Mesenchymal stem cell (in vitro differentiated cells and primary cell): ENCODE measurements around the gene PLAC1.

Experiments used
- DNase-seq: peaks from one replicate; pipeline ENCODE4 v3.0.0-alpha.2; 2013
- H2AFZ ChIP-seq: one replicate; pipeline ENCODE4 v1.6.1; 2013; ENCODE audit warnings: low read depth, mild to moderate bottlenecking, control low read depth, inconsistent platforms, low read length, moderate library complexity
- H2AK5ac ChIP-seq: 2 replicates; pipeline ENCODE4 v1.6.1; 2013; ENCODE audit warnings: low read length, moderate library complexity, mild to moderate bottlenecking, inconsistent platforms; ENCODE audit not compliant: severe bottlenecking
- H2BK120ac ChIP-seq: one replicate; pipeline ENCODE4 v1.6.1; 2013; ENCODE audit warnings: low read depth, mild to moderate bottlenecking, inconsistent platforms, low read length, moderate library complexity
- H2BK12ac ChIP-seq, 2 experiments: one replicate each; pipeline ENCODE4 v1.6.1; 2013; ENCODE audit warnings: inconsistent platforms in 2 of 2, low read length in 2 of 2, mild to moderate bottlenecking in 2 of 2, moderate library complexity in 2 of 2, control low read depth in 1 of 2
- H2BK15ac ChIP-seq: one replicate; pipeline ENCODE4 v1.6.1; 2013; ENCODE audit warnings: mild to moderate bottlenecking, low read depth, inconsistent platforms; ENCODE audit not compliant: poor library complexity, severe bottlenecking
- H2BK5ac ChIP-seq: 2 replicates; pipeline ENCODE4 v1.6.1; 2013; ENCODE audit warnings: low read depth, mild to moderate bottlenecking, low read length, control low read depth, inconsistent platforms; ENCODE audit not compliant: poor library complexity, severe bottlenecking
- H3K14ac ChIP-seq, 2 experiments: one replicate each; pipeline ENCODE4 v1.6.1; 2013; ENCODE audit warnings: inconsistent platforms in 2 of 2, low read length in 2 of 2, control low read depth in 1 of 2, mild to moderate bottlenecking in 1 of 2, moderate library complexity in 1 of 2
- H3K18ac ChIP-seq, 2 experiments: one replicate each; pipeline ENCODE4 v1.6.1; 2013; ENCODE audit warnings: inconsistent platforms in 2 of 2, low read length in 2 of 2, control low read depth in 1 of 2, low read depth in 1 of 2, mild to moderate bottlenecking in 1 of 2
- H3K23ac ChIP-seq, 2 experiments: one replicate each; pipeline ENCODE4 v1.6.1; 2013; ENCODE audit warnings: inconsistent platforms in 2 of 2, low read length in 2 of 2, mild to moderate bottlenecking in 2 of 2, moderate library complexity in 2 of 2, control low read depth in 1 of 2
- H3K27ac ChIP-seq: 2 replicates; pipeline ENCODE4 v1.5.1; 2013; ENCODE audit warnings: mild to moderate bottlenecking, moderate library complexity, low read length, control low read depth, inconsistent platforms; ENCODE audit not compliant: poor library complexity, severe bottlenecking
- H3K27me3 ChIP-seq, 2 experiments: 2 replicates each; pipeline versions ENCODE4 v1.6.1 to v1.7.0; 2013; ENCODE audit warnings: low read length in 2 of 2, mild to moderate bottlenecking in 2 of 2, moderate library complexity in 2 of 2, control low read depth in 1 of 2, inconsistent platforms in 1 of 2; ENCODE audit not compliant: control insufficient read depth in 1 of 2, insufficient read depth in 1 of 2
- H3K36me3 ChIP-seq, 2 experiments: 2 replicates each; pipeline versions ENCODE4 v1.6.1 to v1.7.0; 2013; ENCODE audit warnings: low read length in 2 of 2, control low read depth in 1 of 2, inconsistent platforms in 1 of 2, low read depth in 1 of 2, mild to moderate bottlenecking in 1 of 2; ENCODE audit not compliant: insufficient read depth in 2 of 2, control insufficient read depth in 1 of 2
- H3K4ac ChIP-seq, 2 experiments: one replicate each; pipeline ENCODE4 v1.6.1; 2013; ENCODE audit warnings: inconsistent platforms in 2 of 2, low read length in 2 of 2, mild to moderate bottlenecking in 2 of 2, moderate library complexity in 2 of 2, control low read depth in 1 of 2, low read depth in 1 of 2
- H3K4me1 ChIP-seq: 2 replicates; pipeline ENCODE4 v1.6.1; 2013; ENCODE audit warnings: low read depth, low read length, control low read depth; ENCODE audit not compliant: control insufficient read depth, insufficient read depth
- H3K4me2 ChIP-seq: 2 replicates; pipeline ENCODE4 v1.6.1; 2013; ENCODE audit warnings: low read length, mild to moderate bottlenecking, inconsistent platforms; ENCODE audit not compliant: poor library complexity, severe bottlenecking
- H3K4me3 ChIP-seq, 2 experiments: 2 replicates each; pipeline versions ENCODE4 v1.5.1 to v1.7.0; 2013; ENCODE audit warnings: low read length in 2 of 2, mild to moderate bottlenecking in 2 of 2, control low read depth in 1 of 2, low read depth in 1 of 2; ENCODE audit not compliant: insufficient read depth in 1 of 2
- H3K79me1 ChIP-seq: replicated peaks from 2 replicates; pipeline ENCODE4 v1.6.1; 2013; ENCODE audit warnings: mild to moderate bottlenecking, control low read depth, low read length, inconsistent platforms; ENCODE audit not compliant: poor library complexity, severe bottlenecking
- H3K9ac ChIP-seq: 2 replicates; pipeline ENCODE4 v1.7.0; 2013; ENCODE audit warnings: mild to moderate bottlenecking, low read length, moderate library complexity
- H3K9me3 ChIP-seq: 2 replicates; pipeline ENCODE4 v1.7.0; 2013; ENCODE audit warnings: mild to moderate bottlenecking, low read length; ENCODE audit not compliant: control insufficient read depth
- H4K8ac ChIP-seq: one replicate; pipeline ENCODE4 v1.6.1; 2013; ENCODE audit warnings: inconsistent platforms, mild to moderate bottlenecking, low read length, moderate library complexity
- H4K91ac ChIP-seq: one replicate; pipeline ENCODE4 v1.6.1; 2013; ENCODE audit warnings: mild to moderate bottlenecking, low read length, inconsistent platforms
- WGBS: methylation state at CpG from one replicate; pipeline ENCODE4 v1.1.7; 2013; ENCODE audit warnings: mixed read lengths; 5-methylcytosine and 5-hydroxymethylcytosine counted together

PLAC1 gene

DNA sequence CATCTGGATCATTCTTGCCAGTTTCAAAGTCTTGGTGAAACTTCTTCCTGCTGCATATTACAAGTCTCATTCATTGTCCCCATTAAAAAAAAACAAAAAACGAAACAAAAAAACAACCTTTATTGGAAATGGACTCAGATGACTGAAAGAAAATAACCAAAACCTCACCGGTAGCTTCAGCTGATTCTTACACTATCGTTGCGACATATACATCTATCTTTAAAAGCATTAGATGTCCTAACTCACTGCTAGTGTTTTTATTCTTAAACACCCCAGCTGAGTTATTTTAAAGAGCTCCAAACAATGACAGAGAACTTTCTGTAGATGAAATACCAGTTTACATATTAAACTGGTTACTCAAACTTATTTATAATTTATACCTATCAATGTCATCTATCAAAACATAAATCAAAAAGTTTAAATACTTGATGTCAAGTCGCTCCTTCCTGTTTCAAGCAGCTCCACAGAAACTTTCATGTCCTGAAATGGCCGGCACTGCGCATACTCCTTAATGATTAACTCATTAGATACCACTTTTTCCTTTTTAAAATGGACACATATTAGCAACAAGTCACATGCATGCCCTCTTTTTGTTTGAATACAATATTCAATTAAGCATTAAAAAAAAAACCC lies 111.1 kb downstream of the PLAC1 start:
- H2BK12ac ChIP-seq: no peak overlapping the region
- H2BK5ac ChIP-seq: no peak overlapping the region
- no peaks in the 10 kb centered on the region for H3K9me3 ChIP-seq
- no peak overlapping the region for H2AK5ac ChIP-seq
- DNase-seq: peak; percentile 59
- H4K91ac ChIP-seq: no peak overlapping the region
- H4K8ac ChIP-seq: no peak overlapping the region
- H3K4me2 ChIP-seq: no peak overlapping the region
- no peak overlapping the region for H2BK15ac ChIP-seq
- H3K14ac ChIP-seq: no peak overlapping the region
- H3K9ac ChIP-seq: peak overlapping the region; percentile 91
- peak overlapping the region in 1 of 2 experiments; percentile 79 for H3K4me3 ChIP-seq
- no peak overlapping the region for H3K27ac ChIP-seq
- H2BK120ac ChIP-seq: no peak overlapping the region
- no peak overlapping the region for H3K23ac ChIP-seq
- H3K36me3 ChIP-seq: peaks cover 6 to 21% of the 10 kb centered on the region in 2 experiments
- H3K79me1 ChIP-seq: peaks cover 7% of the 10 kb centered on the region
- H3K4ac ChIP-seq: no peak overlapping the region
- 15% methylated on average over 7 of the region's 7 CpGs for WGBS
- no peak overlapping the region for H2AFZ ChIP-seq
- H3K18ac ChIP-seq: no peak overlapping the region
- H3K4me1 ChIP-seq: peaks cover 14% of the 10 kb centered on the region
- H3K27me3 ChIP-seq: peaks cover 0 to 13% of the 10 kb centered on the region in 2 experiments

DNA sequence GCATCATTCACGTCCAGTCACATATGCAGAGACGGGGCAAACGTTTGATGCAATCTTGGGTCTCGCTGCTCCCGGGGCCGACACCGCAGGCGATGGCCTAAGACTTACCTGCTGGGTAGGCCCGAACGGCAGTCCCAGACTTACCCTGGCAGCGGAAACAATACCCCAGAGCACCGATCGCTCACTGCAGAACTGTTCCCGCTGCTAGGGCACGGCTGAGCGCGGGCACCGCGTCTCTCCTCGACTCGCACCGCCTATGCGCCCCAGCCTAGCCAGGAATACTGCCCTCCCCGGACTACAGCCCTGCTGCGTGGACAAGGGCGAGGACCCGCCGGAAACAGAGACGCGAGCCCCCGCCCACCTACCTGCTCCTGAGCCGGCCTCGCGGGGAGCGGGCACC lies 112.1 kb downstream of the PLAC1 start:
- H3K18ac ChIP-seq: peak overlapping the region; percentile 43 to 54
- no peak overlapping the region for H3K27ac ChIP-seq
- no peak overlapping the region for H2BK120ac ChIP-seq
- DNase-seq: no peak
- peak overlapping the region; percentile 77 for H4K8ac ChIP-seq
- H4K91ac ChIP-seq: peak overlapping the region; percentile 68
- no peak overlapping the region for H2AK5ac ChIP-seq
- peak overlapping the region in 1 of 2 experiments; percentile 79 for H3K4me3 ChIP-seq
- no peak overlapping the region for H3K9ac ChIP-seq
- peak overlapping the region in 1 of 2 experiments; percentile 24 for H3K4ac ChIP-seq
- H2BK15ac ChIP-seq: no peak overlapping the region
- peaks cover 0 to 9% of the 10 kb centered on the region in 2 experiments for H3K27me3 ChIP-seq
- peak overlapping the region in 1 of 2 experiments; percentile 68 for H3K14ac ChIP-seq
- peak overlapping the region in 1 of 2 experiments; percentile 31 for H2BK12ac ChIP-seq
- H3K4me1 ChIP-seq: peaks cover 14% of the 10 kb centered on the region
- no peaks in the 10 kb centered on the region for H3K9me3 ChIP-seq
- 71% methylated on average over 35 of the region's 35 CpGs for WGBS
- H3K79me1 ChIP-seq: peaks cover 7% of the 10 kb centered on the region
- H3K4me2 ChIP-seq: no peak overlapping the region
- H2AFZ ChIP-seq: no peak overlapping the region
- no peak overlapping the region for H2BK5ac ChIP-seq
- H3K36me3 ChIP-seq: peaks cover 6 to 21% of the 10 kb centered on the region in 2 experiments
- H3K23ac ChIP-seq: no peak overlapping the region

DNA sequence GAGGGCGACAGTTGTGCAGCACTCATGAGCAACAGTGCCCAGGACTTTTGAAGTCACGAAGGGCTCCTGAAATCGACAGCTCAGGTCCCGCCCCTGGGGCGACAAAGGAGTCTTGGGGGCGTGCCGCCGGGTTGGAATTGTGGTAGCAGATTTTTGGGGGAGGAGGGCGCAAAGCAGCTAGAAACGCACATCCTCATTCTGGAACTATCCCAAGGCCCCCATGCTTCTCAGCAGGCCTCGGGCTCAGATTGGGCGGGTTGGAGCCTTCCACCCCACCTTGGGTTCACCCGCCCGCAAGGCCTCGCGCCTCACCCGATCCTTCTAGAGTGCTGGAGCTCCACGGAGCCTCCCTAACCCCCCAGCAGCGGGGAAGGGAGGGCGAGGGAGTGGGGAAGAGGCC lies 112.8 kb downstream of the PLAC1 start:
- Histone ChIP-seq H3K14ac (no peak overlapping the region), H3K9ac (no peak overlapping the region), H2BK120ac (no peak overlapping the region), H4K8ac (no peak overlapping the region), H3K27ac (no peak overlapping the region), H2AFZ (no peak overlapping the region), H3K4ac (no peak overlapping the region), H3K79me1 (peaks cover 7% of the 10 kb centered on the region), H3K4me1 (peaks cover 14% of the 10 kb centered on the region), H3K23ac (no peak overlapping the region), H3K18ac (peak overlapping the region in 1 of 2 experiments; percentile 24), H2AK5ac (no peak overlapping the region), H2BK12ac (peak overlapping the region in 1 of 2 experiments; percentile 39), H2BK5ac (no peak overlapping the region), H3K36me3 (peaks cover 6 to 21% of the 10 kb centered on the region in 2 experiments), H3K9me3 (no peaks in the 10 kb centered on the region), H3K4me3 (no peak overlapping the region), H2BK15ac (no peak overlapping the region), H3K27me3 (peaks cover 0 to 9% of the 10 kb centered on the region in 2 experiments), H4K91ac (no peak overlapping the region), H3K4me2 (no peak overlapping the region)
- WGBS: 53% methylated on average over 6 of the region's 20 CpGs
- DNase-seq: no peak

DNA sequence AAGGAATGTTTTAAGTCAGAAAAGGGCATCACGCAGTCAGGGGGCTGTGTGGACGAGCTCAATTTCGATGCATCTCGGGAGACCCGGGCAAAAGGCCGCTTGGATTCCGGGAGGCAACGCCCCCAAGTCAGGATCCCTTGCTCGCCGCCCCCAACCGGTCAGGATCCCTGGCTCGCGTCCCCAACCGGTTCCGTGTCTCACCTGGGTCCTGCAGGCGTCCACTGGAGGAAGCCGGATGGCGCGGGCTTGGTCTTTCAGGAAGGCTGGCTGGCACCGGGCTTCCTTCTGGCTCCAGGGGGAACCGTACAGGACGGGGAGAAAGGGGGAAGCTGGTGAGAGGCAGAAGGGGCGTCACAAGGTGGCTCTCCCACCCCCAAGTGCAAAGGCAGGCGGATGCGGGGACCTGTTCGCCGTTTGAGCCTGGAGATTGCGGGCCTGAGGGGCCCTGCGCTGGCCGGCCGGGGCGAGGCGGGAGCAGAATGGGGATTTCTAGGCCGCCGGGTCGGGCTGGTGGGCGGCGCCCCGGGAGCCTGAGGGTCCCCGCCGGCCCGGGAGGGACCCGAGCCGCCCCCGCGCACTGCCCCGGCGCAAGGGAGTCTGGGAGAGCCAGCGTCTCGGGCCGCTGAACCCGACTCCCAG lies 113.6 kb downstream of the PLAC1 start:
- peak overlapping the region; percentile 72 for H4K8ac ChIP-seq
- H3K4me1 ChIP-seq: peaks cover 12% of the 10 kb centered on the region
- H3K79me1 ChIP-seq: peaks cover 7% of the 10 kb centered on the region
- no peak overlapping the region for H3K27ac ChIP-seq
- 30% methylated on average over 44 of the region's 52 CpGs for WGBS
- H4K91ac ChIP-seq: no peak overlapping the region
- DNase-seq: peak; percentile 5
- H2BK12ac ChIP-seq: no peak overlapping the region
- H3K9me3 ChIP-seq: no peaks in the 10 kb centered on the region
- H3K18ac ChIP-seq: peak overlapping the region in 1 of 2 experiments; percentile 52
- no peak overlapping the region for H3K14ac ChIP-seq
- H3K4ac ChIP-seq: peak overlapping the region in 1 of 2 experiments; percentile 61
- no peak overlapping the region for H2AFZ ChIP-seq
- H3K36me3 ChIP-seq: peaks cover 6 to 21% of the 10 kb centered on the region in 2 experiments
- no peak overlapping the region for H3K4me2 ChIP-seq
- no peak overlapping the region for H2BK5ac ChIP-seq
- peak overlapping the region; percentile 19 for H2BK120ac ChIP-seq
- no peak overlapping the region for H2BK15ac ChIP-seq
- H2AK5ac ChIP-seq: no peak overlapping the region
- peak overlapping the region; percentile 58 for H3K9ac ChIP-seq
- H3K27me3 ChIP-seq: peaks cover 0 to 9% of the 10 kb centered on the region in 2 experiments
- H3K4me3 ChIP-seq: peak overlapping the region in 1 of 2 experiments; percentile 51
- H3K23ac ChIP-seq: peak overlapping the region in 1 of 2 experiments; percentile 40
